H1 (cell line): ENCODE results near the gene MYLK2. TPM values are rescaled to one million over a fixed set of nuclear protein-coding genes. Genes with fewer than 3 reads are reported as not detected.

Source experiments
- CTCF ChIA-PET: fragments of 300-600 bp; sonication (Branson Sonifier 250); formaldehyde crosslinking; loops from one replicate; lab custom pipeline; 2021; ENCODE audit not compliant: partially characterized antibody; lab: Charles Lee
- POLR2A ChIA-PET: fragments of 300-600 bp; sonication (Branson Sonifier 250); formaldehyde crosslinking; loops from one replicate; lab custom pipeline; 2021; ENCODE audit warnings: inconsistent platforms; ENCODE audit not compliant: partially characterized antibody; lab: Charles Lee
- DNase-seq, 2 experiments: peaks; one replicate each; pipeline versions ENCODE4 v3.0.0 to v3.0.0-alpha.2; 2010 to 2022; ENCODE audit warnings: low spot score in 2 of 2, low read depth in 1 of 2, mixed read lengths in 1 of 2
- FAIRE-seq: peaks from 2 replicates; lab custom pipeline; 2011; peaks lifted over from hg19 to GRCh38; lab: Jason Lieb, UNC
- H2AFZ ChIP-seq: 2 replicates; pipeline ENCODE4 v1.8.1; 2012; ENCODE audit warnings: low read length, inconsistent platforms
- H2AK5ac ChIP-seq: 2 replicates; pipeline ENCODE4 v1.6.1; 2013; ENCODE audit warnings: low read depth, low read length
- H2BK120ac ChIP-seq: replicated peaks from 2 replicates; pipeline ENCODE3; 2013; ENCODE audit warnings: low read depth, low read length, inconsistent platforms
- H2BK12ac ChIP-seq: 2 replicates; pipeline ENCODE4 v1.6.1; 2013; ENCODE audit warnings: low read depth, low read length
- H2BK15ac ChIP-seq: 2 replicates; pipeline ENCODE4 v1.6.1; 2013; ENCODE audit warnings: low read length
- H2BK20ac ChIP-seq: 2 replicates; pipeline ENCODE4 v1.6.1; 2013; ENCODE audit warnings: low read length
- H2BK5ac ChIP-seq: 2 replicates; pipeline ENCODE4 v1.6.1; 2013; ENCODE audit warnings: low read depth, low read length
- H3K14ac ChIP-seq: 2 replicates; pipeline ENCODE4 v1.6.1; 2013; ENCODE audit warnings: inconsistent platforms; ENCODE audit not compliant: insufficient read length
- H3K18ac ChIP-seq: 2 replicates; pipeline ENCODE4 v1.6.1; 2013; ENCODE audit warnings: low read length; ENCODE audit errors: extremely low read depth
- H3K23ac ChIP-seq: 2 replicates; pipeline ENCODE4 v1.6.1; 2013; ENCODE audit warnings: inconsistent platforms; ENCODE audit not compliant: insufficient read length
- H3K23me2 ChIP-seq: 2 replicates; pipeline ENCODE4 v1.6.1; 2013; ENCODE audit warnings: low read depth, low read length
- H3K27ac ChIP-seq: 2 replicates; pipeline ENCODE4 v1.6.1; 2011; ENCODE audit warnings: low read depth, low read length, inconsistent platforms
- H3K27me3 ChIP-seq, 4 experiments: replicated peaks in 1 of 4; 1 replicate in 1 of 4; 2 replicates in 3 of 4; pipeline versions ENCODE4 v1.6.1 to v1.8.1; 2011 to 2013; ENCODE audit warnings: low read length in 3 of 4, mild to moderate bottlenecking in 3 of 4, inconsistent platforms in 2 of 4, mixed read lengths in 2 of 4, moderate library complexity in 1 of 4; ENCODE audit not compliant: control insufficient read depth in 3 of 4, insufficient read depth in 3 of 4; ENCODE audit errors: extremely low read depth in 1 of 4
- H3K36me3 ChIP-seq, 4 experiments: 2 replicates each; pipeline versions ENCODE4 v1.6.1 to v1.8.1; 2011 to 2013; ENCODE audit warnings: mild to moderate bottlenecking in 4 of 4, low read length in 3 of 4, moderate library complexity in 2 of 4, control low read depth in 1 of 4, inconsistent platforms in 1 of 4; ENCODE audit not compliant: insufficient read depth in 4 of 4, control insufficient read depth in 2 of 4
- H3K4ac ChIP-seq: replicated peaks from 2 replicates; pipeline ENCODE3; 2013; ENCODE audit warnings: low read length, low read depth, mixed read lengths, inconsistent platforms; ENCODE audit not compliant: insufficient read length
- H3K4me1 ChIP-seq, 4 experiments: replicated peaks in 1 of 4; 1 replicate in 1 of 4; 2 replicates in 3 of 4; pipeline versions ENCODE4 v1.6.1 to v1.8.1; 2011 to 2013; ENCODE audit warnings: low read length in 3 of 4, inconsistent platforms in 2 of 4, mixed read lengths in 1 of 4; ENCODE audit not compliant: insufficient read depth in 4 of 4, control insufficient read depth in 3 of 4
- H3K4me2 ChIP-seq, 2 experiments: 2 replicates each; pipeline versions ENCODE4 v1.6.1 to v1.8.1; 2011 to 2013; ENCODE audit warnings: low read depth in 2 of 2, low read length in 2 of 2, control low read depth in 1 of 2, inconsistent platforms in 1 of 2, mild to moderate bottlenecking in 1 of 2; ENCODE audit not compliant: insufficient read depth in 1 of 2
- H3K4me3 ChIP-seq, 4 experiments: fragments of 200-600, 300-600 bp in 1 of 4; sonication (generic), shearing (Covaris generic), sonication (Bioruptor Twin) in 1 of 4; 2 replicates each; pipeline versions ENCODE4 v1.5.1 to v1.8.1; 2011 to 2016; ENCODE audit warnings: low read length in 4 of 4, low read depth in 3 of 4, control low read depth in 2 of 4, inconsistent platforms in 2 of 4, mild to moderate bottlenecking in 2 of 4, mixed read lengths in 1 of 4, moderate library complexity in 1 of 4; ENCODE audit not compliant: insufficient read depth in 2 of 4; ENCODE audit errors: extremely low read depth in 1 of 4
- H3K56ac ChIP-seq: replicated peaks from 2 replicates; pipeline ENCODE3; 2013; ENCODE audit warnings: low read depth, mild to moderate bottlenecking, mixed read lengths, low read length, inconsistent platforms; ENCODE audit not compliant: insufficient read length
- H3K79me1 ChIP-seq: 2 replicates; pipeline ENCODE4 v1.6.1; 2013; ENCODE audit warnings: low read depth, low read length, control low read depth
- H3K79me2 ChIP-seq, 2 experiments: 2 replicates each; pipeline versions ENCODE4 v1.6.1 to v1.8.1; 2012 to 2013; ENCODE audit warnings: low read length in 2 of 2, mild to moderate bottlenecking in 2 of 2, inconsistent platforms in 1 of 2; ENCODE audit not compliant: insufficient read depth in 2 of 2, control insufficient read depth in 1 of 2
- H3K9ac ChIP-seq, 4 experiments: replicated peaks in 1 of 4; 1 replicate in 1 of 4; 2 replicates in 3 of 4; pipeline versions ENCODE4 v1.6.1 to v1.8.1; 2011 to 2013; ENCODE audit warnings: low read depth in 3 of 4, low read length in 3 of 4, control low read depth in 2 of 4, mild to moderate bottlenecking in 2 of 4, moderate library complexity in 2 of 4, inconsistent platforms in 1 of 4; ENCODE audit errors: extremely low read depth in 1 of 4
- H3K9me3 ChIP-seq, 2 experiments: 2 replicates each; pipeline versions ENCODE4 v1.6.1 to v1.8.1; 2012 to 2013; ENCODE audit warnings: mild to moderate bottlenecking in 2 of 2, moderate library complexity in 2 of 2, control low read depth in 1 of 2, inconsistent platforms in 1 of 2, low read depth in 1 of 2, low read length in 1 of 2, mixed read lengths in 1 of 2; ENCODE audit not compliant: insufficient read depth in 2 of 2
- H4K20me1 ChIP-seq, 2 experiments: replicated peaks in 1 of 2; 2 replicates each; pipeline versions ENCODE3 to v1.8.1; 2011 to 2013; ENCODE audit warnings: inconsistent platforms in 2 of 2, low read length in 2 of 2, mild to moderate bottlenecking in 1 of 2; ENCODE audit not compliant: insufficient read depth in 2 of 2, control insufficient read depth in 1 of 2
- H4K5ac ChIP-seq: 2 replicates; pipeline ENCODE4 v1.6.1; 2013; ENCODE audit warnings: low read length, low read depth, mixed read lengths, inconsistent platforms; ENCODE audit not compliant: insufficient read length
- H4K8ac ChIP-seq: 2 replicates; pipeline ENCODE4 v1.8.0; 2013; ENCODE audit warnings: mild to moderate bottlenecking, moderate library complexity, low read length, inconsistent platforms; ENCODE audit not compliant: insufficient read depth; ENCODE audit errors: extremely low read depth
- H4K91ac ChIP-seq: replicated peaks from 2 replicates; pipeline ENCODE3; 2013; ENCODE audit warnings: low read length, mixed read lengths, inconsistent platforms; ENCODE audit not compliant: insufficient read length
- ATF3 ChIP-seq: IDR thresholded peaks from 2 replicates; pipeline ENCODE4 v1.6.1; 2011; ENCODE audit warnings: low read depth, mild to moderate bottlenecking, low read length; ENCODE audit not compliant: insufficient read depth
- CHD1 ChIP-seq: IDR thresholded peaks from 2 replicates; pipeline ENCODE4 v1.6.1; 2012; ENCODE audit warnings: low read depth, low read length, improper control_type of control experiment
- SP1 ChIP-seq: IDR thresholded peaks from 2 replicates; pipeline ENCODE4 v1.6.1; 2011; ENCODE audit warnings: low read depth, low read length
- YY1 ChIP-seq: IDR thresholded peaks from 2 replicates; pipeline ENCODE4 v1.6.1; 2011; ENCODE audit warnings: low read depth, mild to moderate bottlenecking, low read length
- ZNF274 ChIP-seq: IDR thresholded peaks from 2 replicates; pipeline ENCODE4 v1.7.0; 2012; ENCODE audit warnings: low read length, borderline replicate concordance; ENCODE audit errors: extremely low read depth
- WGBS, 2 experiments: shearing (Covaris generic) in 1 of 2; methylation state at CpG; one replicate each; pipeline versions ENCODE4 v1.1.6 to v1.1.7; 2013 to 2015; ENCODE audit warnings: low lambda C conversion rate in 2 of 2, mixed read lengths in 2 of 2, inconsistent platforms in 1 of 2, low coverage in 1 of 2, missing lambda C conversion rate in 1 of 2; ENCODE audit not compliant: insufficient replicate concordance in 2 of 2, insufficient coverage in 1 of 2, insufficient read length in 1 of 2; ENCODE audit errors: extremely low coverage in 1 of 2, missing lambda C conversion rate in 1 of 2; 5-methylcytosine and 5-hydroxymethylcytosine counted together
- polyA plus RNA-seq, 7 experiments: library from polyadenylated mRNA; depleted of rRNA in 3 of 7; stranded (reverse) in 5 of 7; unstranded in 2 of 7; fragments of >200 nt in 5 of 7; fragments of 200-250 nt in 2 of 7; gene quantifications; 1 replicate in 5 of 7; 2 replicates in 1 of 7; 4 replicates in 1 of 7; pipeline versions ENCODE4 v1.2.1 to v1.2.3, GENCODE V29; 2011 to 2013; ENCODE audit warnings: missing spikeins in 2 of 7, mixed read lengths in 2 of 7
- total RNA-seq: library from RNA; stranded (reverse); fragmentation: NEBNext Ultra II Directional; extraction: Animal tissue kit (Norgen Biotek cat#: 25700); gene quantifications from 2 replicates; pipeline ENCODE4 v1.2.1, GENCODE V29; 2021
- TF ChIP-seq, protein P1 (sequence below): IDR thresholded peaks from 2 replicates; pipeline ENCODE4 v1.6.1; 2011; ENCODE audit warnings: low read length, improper control_type of control experiment

Gene MYLK2
- total and polyA plus RNA-seq, 2 of the 8 experiments (the other 6 are each of a cell fraction or from before 2014, with no cell fraction given): 0.22 to 0.26 TPM

DNA sequence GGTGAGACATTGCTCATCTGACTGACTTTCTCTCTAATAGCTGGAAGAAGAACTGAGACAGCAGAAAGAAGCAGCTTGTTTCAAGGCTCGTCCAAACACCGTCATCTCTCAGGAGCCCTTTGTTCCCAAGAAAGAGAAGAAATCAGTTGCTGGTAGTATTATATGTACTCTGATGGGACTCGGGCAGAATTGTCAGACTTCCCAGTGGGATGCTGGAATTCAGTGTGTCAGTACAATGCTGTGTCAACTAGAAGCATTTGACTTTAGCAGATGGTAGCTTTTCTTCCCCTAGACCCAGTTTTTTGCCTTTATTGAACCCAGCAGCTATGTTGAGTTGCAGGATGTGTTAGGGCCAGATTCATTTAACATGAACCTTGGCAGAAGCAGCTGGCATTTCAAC, 21.8 kb upstream of the MYLK2 start:
- Histone ChIP-seq H2BK5ac (no peak overlapping the region), H3K4me3 (no peak overlapping the region), H3K79me2 (no peaks in the 10 kb centered on the region), H3K27me3 (no peaks in the 10 kb centered on the region), H2BK120ac (no peak overlapping the region), H2AFZ (no peak overlapping the region), H2BK20ac (no peak overlapping the region), H3K79me1 (no peaks in the 10 kb centered on the region)
- POLR2A ChIA-PET: no interaction called here
- FAIRE-seq: no peak
- TF ChIP-seq CHD1 (no peak), SP1 (no peak), YY1 (no peak), ATF3 (no peak), ZNF274 (no peak)
- TF ChIP-seq, protein P1, sequence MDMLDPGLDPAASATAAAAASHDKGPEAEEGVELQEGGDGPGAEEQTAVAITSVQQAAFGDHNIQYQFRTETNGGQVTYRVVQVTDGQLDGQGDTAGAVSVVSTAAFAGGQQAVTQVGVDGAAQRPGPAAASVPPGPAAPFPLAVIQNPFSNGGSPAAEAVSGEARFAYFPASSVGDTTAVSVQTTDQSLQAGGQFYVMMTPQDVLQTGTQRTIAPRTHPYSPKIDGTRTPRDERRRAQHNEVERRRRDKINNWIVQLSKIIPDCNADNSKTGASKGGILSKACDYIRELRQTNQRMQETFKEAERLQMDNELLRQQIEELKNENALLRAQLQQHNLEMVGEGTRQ: no peak
- TF ChIP-seq, all 59 proteins: peak for 0
- Histone ChIP-seq H2BK15ac (no peak overlapping the region), H2AK5ac (no peak overlapping the region), H3K23me2 (no peaks in the 10 kb centered on the region), H3K4me1 (no peaks in the 10 kb centered on the region), H4K91ac (no peak overlapping the region), H3K18ac (no peak overlapping the region), H2BK12ac (no peak overlapping the region), H4K8ac (no peak overlapping the region), H3K27ac (no peak overlapping the region), H3K4me2 (no peak overlapping the region), H3K4ac (no peak overlapping the region), H3K9ac (no peak overlapping the region), H3K23ac (no peak overlapping the region), H4K20me1 (peaks cover 0 to 2% of the 10 kb centered on the region in 2 experiments), H3K36me3 (peaks cover 60 to 90% (median 69%) of the 10 kb centered on the region in 4 experiments), H3K9me3 (no peaks in the 10 kb centered on the region), H3K56ac (no peak overlapping the region), H4K5ac (no peak overlapping the region), H3K14ac (no peak overlapping the region)
- CTCF ChIA-PET: no interaction called here
- no peak for DNase-seq
- WGBS, 2 experiments: 92% methylated on average over 3 of the region's 3 CpGs; no CpG with 5 or more reads in 1 of the 2 experiments
